Uterus (tissue), 2 donors: ENCODE measurements around the gene TTC39B.

Experiments used
- POLR2A ChIP-seq, 2 donors: fragments of 450-650 bp; IDR thresholded peaks; one replicate each; pipeline ENCODE4 v1.6.1; 2016; ENCODE audit warnings: antibody characterized with exemption in 2 of 2, mild to moderate bottlenecking in 1 of 2, moderate library complexity in 1 of 2
- TF ChIP-seq, protein P1 (sequence below), 4 experiments: fragments of 200-600 bp in 2 of 4; fragments of 450-650 bp in 2 of 4; sonication (generic) in 2 of 4; IDR thresholded peaks; one replicate each; pipeline ENCODE4 v1.5.1; 2016 to 2019; ENCODE audit warnings: antibody characterized with exemption in 4 of 4, mild to moderate bottlenecking in 2 of 4, moderate library complexity in 1 of 4

DNA sequence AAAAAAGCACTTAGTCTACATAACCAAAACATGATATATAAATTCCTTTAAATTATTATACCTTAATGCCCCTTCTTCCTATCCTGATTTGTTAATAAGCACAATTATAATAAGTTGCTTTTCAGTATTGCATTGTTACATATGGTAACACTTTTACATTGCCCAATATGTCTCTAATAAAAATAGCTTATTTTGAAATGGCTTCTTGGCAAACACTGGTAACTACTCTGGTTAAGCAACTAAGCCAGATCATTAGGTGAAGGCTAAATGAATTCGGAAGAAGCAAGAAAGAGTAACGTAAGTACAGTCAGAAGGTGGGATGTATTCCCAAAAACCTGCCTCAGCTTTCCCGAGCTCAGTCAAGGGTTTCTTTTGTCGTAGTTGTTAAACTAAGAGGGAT is 85.3 kb downstream of the TTC39B start:
- no peak for TF ChIP-seq POLR2A (IDR thresholded peaks at IDR 0.05)
- TF ChIP-seq, protein P1, sequence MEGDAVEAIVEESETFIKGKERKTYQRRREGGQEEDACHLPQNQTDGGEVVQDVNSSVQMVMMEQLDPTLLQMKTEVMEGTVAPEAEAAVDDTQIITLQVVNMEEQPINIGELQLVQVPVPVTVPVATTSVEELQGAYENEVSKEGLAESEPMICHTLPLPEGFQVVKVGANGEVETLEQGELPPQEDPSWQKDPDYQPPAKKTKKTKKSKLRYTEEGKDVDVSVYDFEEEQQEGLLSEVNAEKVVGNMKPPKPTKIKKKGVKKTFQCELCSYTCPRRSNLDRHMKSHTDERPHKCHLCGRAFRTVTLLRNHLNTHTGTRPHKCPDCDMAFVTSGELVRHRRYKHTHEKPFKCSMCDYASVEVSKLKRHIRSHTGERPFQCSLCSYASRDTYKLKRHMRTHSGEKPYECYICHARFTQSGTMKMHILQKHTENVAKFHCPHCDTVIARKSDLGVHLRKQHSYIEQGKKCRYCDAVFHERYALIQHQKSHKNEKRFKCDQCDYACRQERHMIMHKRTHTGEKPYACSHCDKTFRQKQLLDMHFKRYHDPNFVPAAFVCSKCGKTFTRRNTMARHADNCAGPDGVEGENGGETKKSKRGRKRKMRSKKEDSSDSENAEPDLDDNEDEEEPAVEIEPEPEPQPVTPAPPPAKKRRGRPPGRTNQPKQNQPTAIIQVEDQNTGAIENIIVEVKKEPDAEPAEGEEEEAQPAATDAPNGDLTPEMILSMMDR (IDR thresholded peaks at IDR 0.05) = no peak
